Inferior parietal cortex (tissue), 1 donor: ENCODE measurements around the gene RNF135.
"Not testable (repeated sequence)": the region's sequence is repeated elsewhere in the genome, so short reads cannot be mapped to it uniquely, and the experiment has no call there.

Experiments
- DNase-seq: peaks from one replicate; pipeline ENCODE4 v3.0.0-alpha.2; 2016; ENCODE audit errors: extremely low spot score

The RNF135 gene

GRCh38 chr17:30997842-30998241 is 27.0 kb downstream of the RNF135 start:
- no peak for DNase-seq

- no peak for DNase-seq
Measured at GRCh38 chr17:31002047-31002446, 31.2 kb downstream of the RNF135 start.

- no peak for DNase-seq
Measured at GRCh38 chr17:31003225-31003866, 32.5 kb downstream of the RNF135 start.

GRCh38 chr17:31004160-31004559 is 33.3 kb downstream of the RNF135 start:
- DNase-seq = no peak

GRCh38 chr17:31007695-31008373 is 37.0 kb downstream of the RNF135 start:
- no peak for DNase-seq

- DNase-seq = peak; percentile 45
Measured at GRCh38 chr17:31008374-31009041, 37.7 kb downstream of the RNF135 start.

- peak; percentile 35 for DNase-seq
Measured at GRCh38 chr17:31009042-31009702, 38.3 kb downstream of the RNF135 start.

GRCh38 chr17:31010014-31010413 is 39.2 kb downstream of the RNF135 start:
- peak; percentile 29 for DNase-seq

GRCh38 chr17:31013844-31014243 is 43.0 kb downstream of the RNF135 start:
- DNase-seq = no peak

GRCh38 chr17:31015639-31016038 is 44.8 kb downstream of the RNF135 start:
- no peak for DNase-seq

- DNase-seq = no peak
Measured at GRCh38 chr17:31019004-31019403, 48.2 kb downstream of the RNF135 start.

GRCh38 chr17:31023171-31023570 is 52.3 kb downstream of the RNF135 start:
- DNase-seq = not testable (repeated sequence)

GRCh38 chr17:31031841-31032240 is 61.0 kb downstream of the RNF135 start:
- DNase-seq = no peak

- not testable (repeated sequence) for DNase-seq
Measured at GRCh38 chr17:31035611-31036010, 64.8 kb downstream of the RNF135 start.

- DNase-seq = not testable (repeated sequence)
Measured at GRCh38 chr17:31040837-31041236, 70.0 kb downstream of the RNF135 start.

GRCh38 chr17:31042378-31042777 is 71.5 kb downstream of the RNF135 start:
- DNase-seq = not testable (repeated sequence)

- DNase-seq = not testable (repeated sequence)
Measured at GRCh38 chr17:31046856-31047425, 76.1 kb downstream of the RNF135 start.

- DNase-seq = no peak
Measured at GRCh38 chr17:31048142-31048541, 77.3 kb downstream of the RNF135 start.

GRCh38 chr17:31048780-31049179 is 77.9 kb downstream of the RNF135 start:
- DNase-seq = no peak
